ENCODE measurements around the gene PPCDC. TPM values are rescaled to one million over a fixed set of nuclear protein-coding genes. Genes with fewer than 3 reads are reported as not detected.

Gene PPCDC
- total RNA-seq, 1 donor from 2014 or later: 19.1 TPM

- Mint-ChIP-seq H3K4me3 (no peak overlapping the region), H3K9me3 (peaks cover 5% of the 10 kb centered on the region), H3K4me1 (ENCODE audit: unreplicated experiment) (peaks cover 51% of the 10 kb centered on the region), H3K36me3 (peaks cover 32% of the 10 kb centered on the region), H3K27ac (no peak overlapping the region), H3K27me3 (no peaks in the 10 kb centered on the region)
- TF ChIP-seq CTCF (conservative IDR thresholded peaks at IDR 0.05): no peak
- no peak for DNase-seq (ENCODE audit: extremely low spot score, unreplicated experiment)
Observed at GRCh38 chr15:75033809-75034208, 10.4 kb downstream of the PPCDC start.

GRCh38 chr15:75034615-75035014 is 11.2 kb downstream of the PPCDC start:
- peaks cover 5% of the 10 kb centered on the region for H3K9me3 Mint-ChIP-seq
- H3K27ac Mint-ChIP-seq: no peak overlapping the region
- no peak for DNase-seq (ENCODE audit: extremely low spot score, unreplicated experiment)
- peaks cover 32% of the 10 kb centered on the region for H3K36me3 Mint-ChIP-seq
- TF ChIP-seq CTCF (conservative IDR thresholded peaks at IDR 0.05): no peak
- H3K4me3 Mint-ChIP-seq: no peak overlapping the region
- H3K4me1 Mint-ChIP-seq (ENCODE audit: unreplicated experiment): peaks cover 48% of the 10 kb centered on the region
- H3K27me3 Mint-ChIP-seq: no peaks in the 10 kb centered on the region

- peaks cover 36% of the 10 kb centered on the region for H3K36me3 Mint-ChIP-seq
- no peak for TF ChIP-seq CTCF (conservative IDR thresholded peaks at IDR 0.05)
- no peaks in the 10 kb centered on the region for H3K27me3 Mint-ChIP-seq
- H3K9me3 Mint-ChIP-seq: peaks cover 5% of the 10 kb centered on the region
- H3K4me3 Mint-ChIP-seq: peak overlapping the region; percentile 53
- no peak for DNase-seq (ENCODE audit: extremely low spot score, unreplicated experiment)
- peak overlapping the region; percentile 93 for H3K27ac Mint-ChIP-seq
- peaks cover 53% of the 10 kb centered on the region for H3K4me1 Mint-ChIP-seq (ENCODE audit: unreplicated experiment)
Observed at GRCh38 chr15:75036212-75036616, 12.8 kb downstream of the PPCDC start.

- Mint-ChIP-seq H3K27me3 (no peaks in the 10 kb centered on the region), H3K4me1 (ENCODE audit: unreplicated experiment) (peaks cover 41% of the 10 kb centered on the region), H3K9me3 (peaks cover 5% of the 10 kb centered on the region), H3K4me3 (peak overlapping the region; percentile 53), H3K27ac (peak overlapping the region; percentile 9), H3K36me3 (peaks cover 28% of the 10 kb centered on the region)
- no peak for TF ChIP-seq CTCF (conservative IDR thresholded peaks at IDR 0.05)
- no peak for DNase-seq (ENCODE audit: extremely low spot score, unreplicated experiment)
Observed at GRCh38 chr15:75037685-75038084, 14.3 kb downstream of the PPCDC start.

GRCh38 chr15:75038231-75038630 is 14.8 kb downstream of the PPCDC start:
- H3K4me1 Mint-ChIP-seq (ENCODE audit: unreplicated experiment): peaks cover 46% of the 10 kb centered on the region
- peak overlapping the region; percentile 65 for H3K4me3 Mint-ChIP-seq
- no peak for TF ChIP-seq CTCF (conservative IDR thresholded peaks at IDR 0.05)
- peaks cover 5% of the 10 kb centered on the region for H3K9me3 Mint-ChIP-seq
- no peaks in the 10 kb centered on the region for H3K27me3 Mint-ChIP-seq
- DNase-seq (ENCODE audit: extremely low spot score, unreplicated experiment): no peak
- H3K36me3 Mint-ChIP-seq: peaks cover 24% of the 10 kb centered on the region
- H3K27ac Mint-ChIP-seq: peak overlapping the region; percentile 56

All from type B pancreatic cell (in vitro differentiated cells).